Testis (tissue), 2 donors: ENCODE data around the gene MTHFR.

Experiments used
- CTCF ChIP-seq, 3 experiments: fragments of 450-650 bp in 2 of 3; fragments of 200-600 bp in 1 of 3; sonication (generic) in 1 of 3; IDR thresholded peaks; one replicate each; pipeline ENCODE4 v1.5.1; 2016 to 2019; ENCODE audit warnings: antibody characterized with exemption in 3 of 3, mild to moderate bottlenecking in 2 of 3, moderate library complexity in 1 of 3
- POLR2A ChIP-seq: fragments of 450-650 bp; IDR thresholded peaks from one replicate; pipeline ENCODE4 v1.6.1; 2017; ENCODE audit warnings: antibody characterized with exemption, mild to moderate bottlenecking, moderate library complexity

DNA sequence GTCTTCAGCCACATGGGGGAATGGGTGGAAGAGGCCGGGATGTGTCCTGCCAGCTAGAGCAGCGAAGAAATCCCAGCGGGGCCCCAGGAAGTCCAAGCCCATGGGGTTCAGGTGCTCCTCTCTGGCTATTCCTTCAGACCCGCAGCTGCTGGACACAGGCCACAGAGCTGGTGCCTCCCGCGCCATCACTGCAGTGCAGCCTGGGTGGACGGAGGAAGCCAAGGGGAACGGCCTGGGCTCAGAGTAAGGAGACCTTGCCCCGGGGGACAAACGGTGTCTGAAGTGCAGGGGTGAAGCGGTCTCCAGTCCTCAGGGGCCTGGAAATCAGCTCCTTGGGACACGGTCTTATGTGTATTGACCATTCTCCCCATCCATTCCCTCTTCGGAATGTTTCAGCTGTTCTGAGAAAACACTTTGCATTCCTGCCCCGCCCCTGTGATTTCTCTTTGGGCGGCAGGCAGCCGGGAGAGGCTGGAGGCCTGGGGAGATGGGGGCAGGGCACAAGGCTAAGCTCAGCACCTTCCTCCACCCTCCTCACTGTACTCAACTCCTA, 18.4 kb downstream of the MTHFR start:
- TF ChIP-seq CTCF (IDR thresholded peaks at IDR 0.05): no peak
- no peak for TF ChIP-seq POLR2A
